OCI-LY7 (cell line): ENCODE measurements around the gene MAPK14. TPM values are rescaled to one million over a fixed set of nuclear protein-coding genes. Genes with fewer than 3 reads are reported as not detected.

Experiments used
- BruUV-seq: library from RNA; stranded (reverse); fragments of 400-500 nt; replicated peaks from 2 replicates; lab custom pipeline; 2021; lab: Mats Ljungman, UMichigan
- CTCF ChIA-PET: fragments of 300-600 bp; sonication (Branson Sonifier 250); formaldehyde crosslinking; loops from one replicate; lab custom pipeline; 2022; ENCODE audit warnings: antibody characterized with exemption; ENCODE audit not compliant: unreplicated experiment; lab: Charles Lee
- POLR2A ChIA-PET: fragments of 300-600 bp; sonication (Branson Sonifier 250); formaldehyde crosslinking; loops from one replicate; lab custom pipeline; 2022; ENCODE audit warnings: antibody characterized with exemption; lab: Charles Lee
- DNase-seq: peaks from one replicate; pipeline ENCODE4 v3.0.0-alpha.2; 2015; ENCODE audit warnings: low spot score
- H2AFZ ChIP-seq: fragments of 200-600 bp; sonication (generic), shearing (Covaris generic); 2 replicates; pipeline ENCODE4 v1.6.1; 2014; ENCODE audit warnings: mild to moderate bottlenecking, antibody characterized with exemption, low read length, moderate library complexity
- H3K27ac ChIP-seq: fragments of 200-600 bp; sonication (generic); 2 replicates; pipeline ENCODE4 v1.5.1; 2014; ENCODE audit warnings: mixed run types, low read depth, mild to moderate bottlenecking, moderate library complexity, low read length, inconsistent platforms; ENCODE audit not compliant: poor library complexity, severe bottlenecking
- H3K36me3 ChIP-seq: fragments of 200-600 bp; sonication (generic); 2 replicates; pipeline ENCODE4 v1.6.1; 2014; ENCODE audit warnings: mild to moderate bottlenecking, antibody characterized with exemption, low read length, moderate library complexity, mixed read lengths; ENCODE audit not compliant: insufficient read depth
- H3K4me1 ChIP-seq: fragments of 200-600 bp; sonication (generic); 2 replicates; pipeline ENCODE4 v1.5.1; 2014; ENCODE audit warnings: mild to moderate bottlenecking, low read length; ENCODE audit not compliant: insufficient read depth, poor library complexity, severe bottlenecking
- H3K4me2 ChIP-seq: fragments of 200-600 bp; sonication (generic); 2 replicates; pipeline ENCODE4 v1.6.1; 2014; ENCODE audit warnings: mild to moderate bottlenecking, low read length
- H3K4me3 ChIP-seq: fragments of 200-600 bp; sonication (generic); 2 replicates; pipeline ENCODE4 v1.5.1; 2014; ENCODE audit warnings: mild to moderate bottlenecking, low read depth, low read length; ENCODE audit not compliant: poor library complexity, severe bottlenecking
- H3K79me2 ChIP-seq: fragments of 200-600 bp; sonication (generic); 2 replicates; pipeline ENCODE4 v1.6.1; 2016; ENCODE audit warnings: low read depth, mild to moderate bottlenecking, low read length, moderate library complexity, mixed read lengths; ENCODE audit not compliant: insufficient read depth
- H3K9me2 ChIP-seq: fragments of 200-600 bp; sonication (generic); 2 replicates; pipeline ENCODE4 v1.6.1; 2016; ENCODE audit warnings: mild to moderate bottlenecking, low read length, mixed read lengths; ENCODE audit not compliant: insufficient read depth
- H3K9me3 ChIP-seq: fragments of 200-600 bp; sonication (generic); 2 replicates; pipeline ENCODE4 v1.6.1; 2014; ENCODE audit warnings: mild to moderate bottlenecking, mixed run types, low read length, mixed read lengths
- H4K20me1 ChIP-seq: fragments of 200-600 bp; sonication (generic); 2 replicates; pipeline ENCODE4 v1.6.1; 2014; ENCODE audit warnings: mild to moderate bottlenecking, antibody characterized with exemption, low read length, moderate library complexity, mixed read lengths; ENCODE audit not compliant: insufficient read depth
- EZH2phosphoT487 ChIP-seq: fragments of 200-600 bp; sonication (generic); IDR thresholded peaks from 2 replicates; pipeline ENCODE4 v1.6.1; 2018; ENCODE audit warnings: low read depth, borderline replicate concordance, mild to moderate bottlenecking, mixed run types, antibody characterized with exemption, low read length, moderate library complexity, mixed read lengths
- intact Hi-C: fragments of 100-400 bp; cut with micrococcal nuclease; formaldehyde crosslinking; loops from one replicate; pipeline ENCODE4 v1.10.0; 2022; ENCODE audit not compliant: unreplicated experiment
- total RNA-seq, 2 experiments: library from RNA; depleted of rRNA in 1 of 2; stranded (reverse); fragments of >200 nt in 1 of 2; shearing (Covaris generic) in 1 of 2; gene quantifications; 2 replicates each; pipeline ENCODE4 v1.2.3, GENCODE V29; 2014 to 2022
- TF ChIP-seq, protein P1 (sequence below): fragments of 200-600 bp; sonication (generic); conservative IDR thresholded peaks from 2 replicates; pipeline ENCODE4 v1.5.1; 2014; ENCODE audit warnings: mild to moderate bottlenecking, antibody characterized with exemption, low read length, moderate library complexity, mixed read lengths

The MAPK14 gene
- total RNA-seq, 2 experiments from 2014 or later: 38.7 to 43.1 TPM

GRCh38 chr6:36078159-36078558 is 50.6 kb downstream of the MAPK14 start:
- no peak overlapping the region for H3K4me2 ChIP-seq
- BruUV-seq: no TSS peak
- peaks cover 85% of the 10 kb centered on the region for H3K36me3 ChIP-seq
- H3K4me3 ChIP-seq: no peak overlapping the region
- peaks cover 21% of the 10 kb centered on the region for H3K9me3 ChIP-seq
- H4K20me1 ChIP-seq: 0 out of 2 replicates have a peak, but pooled peaks cover 5% of the 10 kb centered on the region
- H2AFZ ChIP-seq: no peak overlapping the region
- ChIA-PET CTCF (no interaction called here), POLR2A (interaction anchor here (1.1 kb wide), 1 partner anchor 34 kb away, joined by 4 read pairs; no protein-coding TSS in a partner anchor)
- DNase-seq: no peak
- H3K4me1 ChIP-seq: no peaks in the 10 kb centered on the region
- intact Hi-C loops: no loop called here
- TF ChIP-seq EZH2phosphoT487: no peak
- TF ChIP-seq, protein P1, sequence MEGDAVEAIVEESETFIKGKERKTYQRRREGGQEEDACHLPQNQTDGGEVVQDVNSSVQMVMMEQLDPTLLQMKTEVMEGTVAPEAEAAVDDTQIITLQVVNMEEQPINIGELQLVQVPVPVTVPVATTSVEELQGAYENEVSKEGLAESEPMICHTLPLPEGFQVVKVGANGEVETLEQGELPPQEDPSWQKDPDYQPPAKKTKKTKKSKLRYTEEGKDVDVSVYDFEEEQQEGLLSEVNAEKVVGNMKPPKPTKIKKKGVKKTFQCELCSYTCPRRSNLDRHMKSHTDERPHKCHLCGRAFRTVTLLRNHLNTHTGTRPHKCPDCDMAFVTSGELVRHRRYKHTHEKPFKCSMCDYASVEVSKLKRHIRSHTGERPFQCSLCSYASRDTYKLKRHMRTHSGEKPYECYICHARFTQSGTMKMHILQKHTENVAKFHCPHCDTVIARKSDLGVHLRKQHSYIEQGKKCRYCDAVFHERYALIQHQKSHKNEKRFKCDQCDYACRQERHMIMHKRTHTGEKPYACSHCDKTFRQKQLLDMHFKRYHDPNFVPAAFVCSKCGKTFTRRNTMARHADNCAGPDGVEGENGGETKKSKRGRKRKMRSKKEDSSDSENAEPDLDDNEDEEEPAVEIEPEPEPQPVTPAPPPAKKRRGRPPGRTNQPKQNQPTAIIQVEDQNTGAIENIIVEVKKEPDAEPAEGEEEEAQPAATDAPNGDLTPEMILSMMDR: no peak
- H3K79me2 ChIP-seq: no peaks in the 10 kb centered on the region
- H3K27ac ChIP-seq: no peak overlapping the region
- no peaks in the 10 kb centered on the region for H3K9me2 ChIP-seq

- TF ChIP-seq, protein P1: no peak
- TF ChIP-seq EZH2phosphoT487: no peak
Observed at GRCh38 chr6:36079601-36080000, 52.0 kb downstream of the MAPK14 start.

GRCh38 chr6:36082318-36082717 is 54.7 kb downstream of the MAPK14 start:
- intact Hi-C loops: no loop called here
- no TSS peak for BruUV-seq
- Histone ChIP-seq H3K79me2 (no peaks in the 10 kb centered on the region), H3K4me3 (no peak overlapping the region), H3K9me2 (no peaks in the 10 kb centered on the region), H3K4me1 (peaks cover 10% of the 10 kb centered on the region), H3K36me3 (peaks cover 78% of the 10 kb centered on the region), H4K20me1 (no peaks in the 10 kb centered on the region), H3K4me2 (no peak overlapping the region), H2AFZ (no peak overlapping the region), H3K9me3 (peaks cover 21% of the 10 kb centered on the region), H3K27ac (no peak overlapping the region)
- ChIA-PET POLR2A (no interaction called here), CTCF (no interaction called here)
- TF ChIP-seq, protein P1: no peak
- TF ChIP-seq EZH2phosphoT487: no peak
- no peak for DNase-seq

More at GRCh38 chr6:36079601-36080000, 52.0 kb downstream of the MAPK14 start:
- Histone ChIP-seq H3K9me3 (peaks cover 21% of the 10 kb centered on the region), H4K20me1 (0 out of 2 replicates have a peak, but pooled peaks cover 5% of the 10 kb centered on the region), H3K79me2 (no peaks in the 10 kb centered on the region), H3K4me1 (no peaks in the 10 kb centered on the region), H3K4me2 (no peak overlapping the region), H3K9me2 (no peaks in the 10 kb centered on the region), H2AFZ (no peak overlapping the region), H3K27ac (no peak overlapping the region), H3K36me3 (peaks cover 93% of the 10 kb centered on the region), H3K4me3 (no peak overlapping the region)
- DNase-seq: no peak
- ChIA-PET CTCF (interaction anchor here (1.1 kb wide), 1 partner anchor 16 kb away, joined by 3 read pairs; no protein-coding TSS in a partner anchor), POLR2A (interaction anchor here (0.6 kb wide), 1 partner anchor 21 kb away, joined by 3 read pairs; no protein-coding TSS in a partner anchor)
- no TSS peak for BruUV-seq
- intact Hi-C loops: no loop called here
